Adrenal gland (tissue), 5 donors: ENCODE results near the gene RNF141.

Experiments
- POLR2A ChIP-seq, 2 donors: fragments of 450-650 bp; IDR thresholded peaks; one replicate each; pipeline ENCODE4 v1.6.1; 2017; ENCODE audit warnings: antibody characterized with exemption in 2 of 2, mild to moderate bottlenecking in 2 of 2, moderate library complexity in 1 of 2
- TF ChIP-seq, protein P1 (sequence below), 6 experiments: fragments of 450-650 bp in 4 of 6; fragments of 200-600 bp in 2 of 6; sonication (generic) in 1 of 6; IDR thresholded peaks; 1 replicate in 5 of 6; 2 replicates in 1 of 6; pipeline versions ENCODE4 v1.5.1 to v1.8.0; 2016 to 2021; ENCODE audit warnings: antibody characterized with exemption in 6 of 6, mild to moderate bottlenecking in 2 of 6, moderate library complexity in 1 of 6
- donor health status: DM: no; HTN: no; CAD: no.

DNA sequence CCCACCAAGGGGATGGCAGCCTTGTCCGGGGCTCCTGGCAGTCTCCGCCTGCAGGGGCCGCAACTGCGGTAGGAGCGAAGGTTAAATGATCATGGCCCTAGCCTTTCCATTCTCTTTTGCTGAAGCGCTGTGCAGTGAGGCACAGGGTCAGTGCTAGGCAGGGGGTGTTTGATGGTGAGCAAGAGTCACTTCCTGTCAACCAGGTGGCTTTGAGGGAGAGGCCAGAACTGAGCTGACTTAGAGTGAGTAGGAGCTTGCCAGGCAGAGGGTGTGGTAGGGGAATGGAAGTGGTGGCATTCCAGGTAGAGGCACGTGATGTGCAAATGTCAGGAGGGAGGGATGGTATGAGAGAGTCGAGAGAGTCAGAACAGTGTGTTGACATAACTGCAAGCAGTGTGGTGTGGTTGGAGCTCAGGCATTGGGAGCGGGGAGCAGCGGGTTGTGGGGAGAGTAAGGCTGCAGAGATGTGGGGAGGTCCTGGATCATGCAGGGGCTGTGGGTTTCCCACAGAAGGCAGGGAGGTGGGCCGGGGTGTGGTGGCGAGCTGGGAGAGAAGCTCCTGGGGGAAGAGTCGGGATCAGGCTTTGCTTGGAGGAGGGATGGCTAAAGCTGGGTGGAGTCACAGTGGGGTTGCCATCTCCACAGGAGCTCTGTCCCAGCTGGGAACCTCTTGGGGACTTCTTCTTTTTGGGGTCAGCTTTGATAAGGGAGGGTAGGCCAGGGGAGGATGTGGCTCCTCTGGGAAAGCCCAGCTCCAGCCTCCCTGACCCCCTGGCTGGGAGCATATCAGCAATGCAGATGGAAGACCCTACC lies 52.7 kb downstream of the RNF141 start:
- TF ChIP-seq, protein P1, sequence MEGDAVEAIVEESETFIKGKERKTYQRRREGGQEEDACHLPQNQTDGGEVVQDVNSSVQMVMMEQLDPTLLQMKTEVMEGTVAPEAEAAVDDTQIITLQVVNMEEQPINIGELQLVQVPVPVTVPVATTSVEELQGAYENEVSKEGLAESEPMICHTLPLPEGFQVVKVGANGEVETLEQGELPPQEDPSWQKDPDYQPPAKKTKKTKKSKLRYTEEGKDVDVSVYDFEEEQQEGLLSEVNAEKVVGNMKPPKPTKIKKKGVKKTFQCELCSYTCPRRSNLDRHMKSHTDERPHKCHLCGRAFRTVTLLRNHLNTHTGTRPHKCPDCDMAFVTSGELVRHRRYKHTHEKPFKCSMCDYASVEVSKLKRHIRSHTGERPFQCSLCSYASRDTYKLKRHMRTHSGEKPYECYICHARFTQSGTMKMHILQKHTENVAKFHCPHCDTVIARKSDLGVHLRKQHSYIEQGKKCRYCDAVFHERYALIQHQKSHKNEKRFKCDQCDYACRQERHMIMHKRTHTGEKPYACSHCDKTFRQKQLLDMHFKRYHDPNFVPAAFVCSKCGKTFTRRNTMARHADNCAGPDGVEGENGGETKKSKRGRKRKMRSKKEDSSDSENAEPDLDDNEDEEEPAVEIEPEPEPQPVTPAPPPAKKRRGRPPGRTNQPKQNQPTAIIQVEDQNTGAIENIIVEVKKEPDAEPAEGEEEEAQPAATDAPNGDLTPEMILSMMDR (IDR thresholded peaks at IDR 0.05) = no peak
- TF ChIP-seq POLR2A (IDR thresholded peaks at IDR 0.05) = no peak
